Naive thymus-derived CD4-positive, alpha-beta T cell (primary cell): ENCODE data around the gene ETS1. TPM values are rescaled to one million over a fixed set of nuclear protein-coding genes. Genes with fewer than 3 reads are reported as not detected.

Experiments used
- ATAC-seq: fragments of 150-1000 bp; cut with Tn5 transposase; 2 replicates; pipeline ENCODE4 v1.10.0; 2021; ENCODE audit warnings: mild to moderate bottlenecking, moderate library complexity
- CTCF ChIA-PET: fragments of 350-600 bp; sonication (Branson Sonifier 250); formaldehyde crosslinking; loops from one replicate; lab custom pipeline; 2021; ENCODE audit warnings: antibody characterized with exemption; lab: Charles Lee
- POLR2A ChIA-PET: fragments of 350-600 bp; sonication (Branson Sonifier 250); formaldehyde crosslinking; loops from one replicate; lab custom pipeline; 2021; ENCODE audit warnings: antibody characterized with exemption, inconsistent platforms; lab: Charles Lee
- DNase-seq, 9 donors: peaks; one replicate each; pipeline versions ENCODE4 v3.0.0 to v3.0.0-alpha.2; 2020 to 2022; ENCODE audit warnings: mixed read lengths in 1 of 9
- H3K27ac ChIP-seq: one replicate; pipeline ENCODE4 v1.7.0; 2013; ENCODE audit warnings: mild to moderate bottlenecking, low read depth, low read length, moderate library complexity
- H3K27me3 ChIP-seq, 2 donors: one replicate each; pipeline ENCODE4 v1.7.0; 2013; ENCODE audit warnings: low read length in 2 of 2, mild to moderate bottlenecking in 2 of 2, moderate library complexity in 2 of 2; ENCODE audit not compliant: control insufficient read depth in 2 of 2, insufficient read depth in 2 of 2
- H3K36me3 ChIP-seq, 3 experiments: 1 replicate in 2 of 3; 2 replicates in 1 of 3; pipeline ENCODE4 v1.7.0; 2013; ENCODE audit warnings: low read length in 3 of 3, mild to moderate bottlenecking in 3 of 3, moderate library complexity in 1 of 3; ENCODE audit not compliant: insufficient read depth in 3 of 3, control insufficient read depth in 2 of 3
- H3K4me1 ChIP-seq, 2 donors: one replicate each; pipeline ENCODE4 v1.7.0; 2013; ENCODE audit warnings: low read length in 2 of 2, mild to moderate bottlenecking in 2 of 2, moderate library complexity in 1 of 2; ENCODE audit not compliant: control insufficient read depth in 2 of 2, insufficient read depth in 2 of 2
- H3K4me3 ChIP-seq: 2 replicates; pipeline ENCODE4 v1.7.0; 2013; ENCODE audit warnings: mild to moderate bottlenecking, low read length
- H3K9me3 ChIP-seq, 3 experiments: 1 replicate in 2 of 3; 2 replicates in 1 of 3; pipeline ENCODE4 v1.7.0; 2013; ENCODE audit warnings: low read length in 3 of 3; ENCODE audit not compliant: control insufficient read depth in 2 of 3
- H3K27ac Mint-ChIP-seq, 9 donors: one replicate each; pipeline ENCODE4 v1.8.0; 2020 to 2022; ENCODE audit warnings: mixed read lengths in 9 of 9, mild to moderate bottlenecking in 8 of 9, moderate library complexity in 5 of 9, inconsistent platforms in 2 of 9
- H3K27me3 Mint-ChIP-seq, 5 donors: one replicate each; pipeline ENCODE4 v1.8.0; 2021 to 2022; ENCODE audit warnings: mixed read lengths in 5 of 5, mild to moderate bottlenecking in 1 of 5
- H3K36me3 Mint-ChIP-seq, 5 donors: one replicate each; pipeline ENCODE4 v1.8.0; 2020 to 2022; ENCODE audit warnings: mixed read lengths in 5 of 5, mild to moderate bottlenecking in 3 of 5, inconsistent platforms in 1 of 5
- H3K4me1 Mint-ChIP-seq, 7 donors: one replicate each; pipeline ENCODE4 v1.8.0; 2020 to 2022; ENCODE audit warnings: mixed read lengths in 7 of 7, mild to moderate bottlenecking in 3 of 7, inconsistent platforms in 1 of 7
- H3K4me3 Mint-ChIP-seq, 10 donors: one replicate each; pipeline ENCODE4 v1.8.0; 2020 to 2022; ENCODE audit warnings: mild to moderate bottlenecking in 10 of 10, mixed read lengths in 10 of 10, moderate library complexity in 6 of 10, inconsistent platforms in 2 of 10
- H3K9me3 Mint-ChIP-seq, 11 donors: one replicate each; pipeline ENCODE4 v1.8.0; 2020 to 2022; ENCODE audit warnings: mixed read lengths in 11 of 11, mild to moderate bottlenecking in 4 of 11, inconsistent platforms in 1 of 11, moderate library complexity in 1 of 11
- intact Hi-C, 2 donors: fragments of 100-400 bp; cut with micrococcal nuclease; formaldehyde crosslinking; loops; one replicate each; pipeline ENCODE4 v1.15.1; 2023
- polyA plus RNA-seq, 2 donors: library from polyadenylated mRNA; unstranded; fragments of 300-500 nt; fragmentation: Illumina TruSeq; gene quantifications; one replicate each; pipeline ENCODE4 v1.2.3, GENCODE V29; 2021
- total RNA-seq, 6 experiments: library from RNA in 5 of 6; stranded (reverse) in 5 of 6; gene quantifications; 1 replicate in 5 of 6; 2 replicates in 1 of 6; pipeline ENCODE4 v1.2.3 and lab custom pipeline; 2021 to 2026

ETS1 gene
- total and polyA plus RNA-seq, 7 experiments from 2014 or later, result 514 to 871 (median 676) TPM

DNA sequence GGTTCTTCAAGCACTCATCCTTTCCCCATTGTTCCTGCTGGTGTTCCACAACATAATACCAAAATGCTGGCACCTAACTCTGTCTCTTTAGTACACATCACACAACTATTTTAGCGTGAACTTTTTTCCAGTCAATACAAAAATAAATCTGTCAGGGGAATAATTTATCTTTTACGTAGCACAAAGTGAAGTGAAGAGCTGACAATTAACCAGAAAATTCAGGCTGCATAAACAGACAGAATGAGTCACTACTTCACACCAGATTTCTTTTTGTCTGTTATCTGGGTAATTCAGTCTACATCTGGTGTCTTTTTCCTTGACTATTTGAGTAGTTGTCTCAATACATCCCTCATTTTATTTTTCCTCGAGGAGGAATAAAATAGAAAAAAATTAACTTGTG, 7.9 kb upstream of the ETS1 start:
- Mint-ChIP-seq H3K4me3 (no peak overlapping the region), H3K27me3 (peaks cover 0 to 26% (median 0%) of the 10 kb centered on the region in 5 donors), H3K4me1 (peaks cover 0 to 39% (median 29%) of the 10 kb centered on the region in 7 donors), H3K9me3 (peaks cover 0 to 3% (median 0%) of the 10 kb centered on the region in 11 donors), H3K27ac (no peak overlapping the region), H3K36me3 (peaks cover 0 to 4% (median 0%) of the 10 kb centered on the region in 5 donors)
- ChIA-PET POLR2A (interaction anchor here (0.8 to 1.1 kb wide), 2 partner anchors 28 to 79 kb away, joined by 3 read pairs; no protein-coding TSS in a partner anchor), CTCF (no interaction called here)
- DNase-seq, result no peak
- ATAC-seq, result no peak
- no peak overlapping the region for H3K27ac ChIP-seq
- H3K36me3 ChIP-seq, result no peaks in the 10 kb centered on the region
- no peaks in the 10 kb centered on the region for H3K4me1 ChIP-seq
- no peak overlapping the region for H3K4me3 ChIP-seq
- H3K27me3 ChIP-seq, result no peaks in the 10 kb centered on the region
- no peaks in the 10 kb centered on the region for H3K9me3 ChIP-seq
- intact Hi-C loops, result no loop called here

DNA sequence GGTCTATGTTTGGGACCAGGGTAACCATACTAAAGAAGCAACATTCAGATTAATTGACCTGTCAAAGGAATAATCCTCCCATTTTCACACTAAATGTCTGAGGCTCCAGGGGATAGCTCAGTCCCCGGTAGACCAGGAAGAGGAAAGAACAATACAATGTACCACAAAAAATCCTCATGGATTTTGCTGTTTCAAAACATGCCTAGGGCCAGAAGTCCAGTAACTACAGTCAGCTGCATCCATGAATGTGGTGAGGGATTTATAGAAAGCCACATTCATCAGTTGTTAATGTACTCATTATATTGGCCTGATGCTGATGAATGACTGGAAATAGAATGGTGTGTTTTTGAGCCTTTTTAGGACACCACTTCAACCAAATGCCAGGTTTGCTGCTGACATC, 6.9 kb upstream of the ETS1 start:
- Histone ChIP-seq H3K27me3 (no peaks in the 10 kb centered on the region), H3K36me3 (no peaks in the 10 kb centered on the region), H3K27ac (no peak overlapping the region), H3K4me1 (no peaks in the 10 kb centered on the region), H3K4me3 (no peak overlapping the region), H3K9me3 (no peaks in the 10 kb centered on the region)
- Mint-ChIP-seq H3K27me3 (peaks cover 0 to 35% (median 0%) of the 10 kb centered on the region in 5 donors), H3K27ac (peak overlapping the region in 1 of 9 donors; percentile 23), H3K36me3 (peaks cover 0 to 3% (median 0%) of the 10 kb centered on the region in 5 donors), H3K9me3 (peaks cover 0 to 5% (median 0%) of the 10 kb centered on the region in 11 donors), H3K4me1 (peaks cover 0 to 29% (median 21%) of the 10 kb centered on the region in 7 donors), H3K4me3 (no peak overlapping the region)
- intact Hi-C loops, result no loop called here
- CTCF ChIA-PET, result no interaction called here
- DNase-seq (no peak), ATAC-seq (no peak)
- POLR2A ChIA-PET, result interaction anchor here (1.1 to 1.3 kb wide), 2 partner anchors 9 to 29 kb away, joined by 3 to 5 read pairs; no protein-coding TSS in a partner anchor

DNA sequence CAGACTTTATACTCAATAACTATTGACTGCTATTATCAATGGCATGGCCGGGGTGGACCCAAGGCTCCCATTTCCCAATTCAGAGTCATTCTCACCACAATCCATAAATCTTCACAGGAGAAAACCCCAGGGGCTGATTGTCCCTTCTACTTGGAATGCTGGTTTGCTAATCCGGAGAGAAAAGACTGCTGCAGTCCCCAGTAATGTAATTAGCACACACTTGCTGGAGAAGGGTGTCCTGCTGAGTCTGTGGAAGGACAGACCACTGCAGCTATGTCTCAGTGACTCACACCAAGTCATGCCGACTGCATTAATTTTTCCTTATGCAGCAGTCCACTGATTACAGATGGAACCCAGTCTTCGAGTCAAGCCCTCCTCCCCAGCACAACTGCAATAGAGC, 5.9 kb upstream of the ETS1 start:
- DNase-seq (no peak), ATAC-seq (no peak)
- H3K27ac ChIP-seq, result no peak overlapping the region
- intact Hi-C loops, result no loop called here
- ChIA-PET POLR2A (interaction anchor here (0.7 to 1.3 kb wide), 3 partner anchors 10 to 70 kb away, joined by 3 to 5 read pairs (median 3); no protein-coding TSS in a partner anchor), CTCF (interaction anchor here (0.5 kb wide), 1 partner anchor 237 kb away, joined by 3 read pairs; no protein-coding TSS in a partner anchor)
- H3K4me3 ChIP-seq, result no peak overlapping the region
- Mint-ChIP-seq H3K4me3 (no peak overlapping the region), H3K27me3 (peaks cover 0 to 35% (median 0%) of the 10 kb centered on the region in 5 donors), H3K4me1 (peaks cover 0 to 20% (median 11%) of the 10 kb centered on the region in 7 donors), H3K27ac (no peak overlapping the region), H3K9me3 (peaks cover 0 to 5% (median 0%) of the 10 kb centered on the region in 11 donors), H3K36me3 (peaks cover 0 to 3% (median 0%) of the 10 kb centered on the region in 5 donors)
- no peaks in the 10 kb centered on the region for H3K9me3 ChIP-seq
- no peaks in the 10 kb centered on the region for H3K4me1 ChIP-seq
- no peaks in the 10 kb centered on the region for H3K36me3 ChIP-seq
- no peaks in the 10 kb centered on the region for H3K27me3 ChIP-seq

DNA sequence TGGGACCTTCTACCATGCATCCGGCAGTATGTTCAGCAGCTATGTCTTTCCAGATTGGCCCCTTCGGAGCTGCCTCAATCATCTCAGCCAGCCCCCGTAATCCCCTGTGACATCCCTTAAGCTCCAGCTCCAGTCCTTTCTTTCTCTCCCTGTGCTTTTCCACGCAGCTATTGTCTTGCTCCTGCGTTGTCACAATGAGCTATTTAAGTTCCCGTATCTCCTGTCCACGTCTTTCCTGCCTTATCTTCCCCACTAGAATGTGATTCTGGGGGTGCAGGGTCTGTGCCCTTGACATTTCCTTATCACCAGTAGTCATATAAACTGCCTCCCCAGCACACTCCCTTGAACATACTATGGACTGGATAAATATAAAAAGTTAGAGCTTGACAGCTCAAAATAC, 5.1 kb upstream of the ETS1 start:
- Histone ChIP-seq H3K27me3 (no peaks in the 10 kb centered on the region), H3K4me3 (no peak overlapping the region), H3K27ac (no peak overlapping the region), H3K36me3 (no peaks in the 10 kb centered on the region), H3K4me1 (no peaks in the 10 kb centered on the region), H3K9me3 (no peaks in the 10 kb centered on the region)
- intact Hi-C loops, result no loop called here
- no peak for DNase-seq
- peaks cover 0 to 16% (median 8%) of the 10 kb centered on the region in 7 donors for H3K4me1 Mint-ChIP-seq
- no peak overlapping the region for H3K27ac Mint-ChIP-seq
- POLR2A ChIA-PET, result interaction anchor here (0.7 to 0.8 kb wide), 2 partner anchors 13 to 70 kb away, joined by 3 read pairs; no protein-coding TSS in a partner anchor
- H3K27me3 Mint-ChIP-seq, result peaks cover 0 to 37% (median 0%) of the 10 kb centered on the region in 5 donors
- CTCF ChIA-PET, result interaction anchor here (0.5 kb wide), 1 partner anchor 238 kb away, joined by 3 read pairs; no protein-coding TSS in a partner anchor
- no peak overlapping the region for H3K4me3 Mint-ChIP-seq
- H3K9me3 Mint-ChIP-seq, result peaks cover 0 to 5% (median 0%) of the 10 kb centered on the region in 11 donors
- no peak for ATAC-seq
- H3K36me3 Mint-ChIP-seq, result peaks cover 0 to 3% (median 0%) of the 10 kb centered on the region in 5 donors

DNA sequence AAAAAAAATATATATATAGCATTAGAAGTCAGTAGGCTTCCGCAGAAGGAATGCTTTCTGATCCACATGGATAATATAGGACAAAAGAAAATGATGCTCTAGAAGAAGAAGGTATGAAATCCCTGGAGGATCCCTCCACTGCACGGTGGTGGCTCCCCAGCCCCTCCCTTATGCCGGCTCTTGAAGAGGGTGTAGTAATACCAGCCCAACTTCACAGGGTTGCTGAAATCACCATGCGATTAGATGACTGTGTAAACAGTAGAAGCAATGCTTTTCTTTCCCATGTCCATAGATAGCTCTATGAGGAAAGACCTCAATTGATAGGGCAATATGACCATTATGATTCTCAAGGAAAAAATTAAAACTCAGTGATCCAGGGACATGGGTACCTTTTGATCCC, 3.2 kb upstream of the ETS1 start:
- H3K27me3 Mint-ChIP-seq, result peaks cover 0 to 46% (median 0%) of the 10 kb centered on the region in 5 donors
- Histone ChIP-seq H3K9me3 (no peaks in the 10 kb centered on the region), H3K4me1 (no peaks in the 10 kb centered on the region), H3K4me3 (no peak overlapping the region), H3K36me3 (no peaks in the 10 kb centered on the region), H3K27me3 (no peaks in the 10 kb centered on the region), H3K27ac (no peak overlapping the region)
- DNase-seq (no peak), ATAC-seq (no peak)
- H3K4me3 Mint-ChIP-seq, result no peak overlapping the region
- CTCF ChIA-PET, result interaction anchor here (1.1 kb wide), 1 partner anchor 38 kb away, joined by 3 read pairs; no protein-coding TSS in a partner anchor
- peaks cover 0 to 15% (median 12%) of the 10 kb centered on the region in 7 donors for H3K4me1 Mint-ChIP-seq
- peaks cover 0 to 5% (median 0%) of the 10 kb centered on the region in 11 donors for H3K9me3 Mint-ChIP-seq
- intact Hi-C loops, result no loop called here
- H3K27ac Mint-ChIP-seq, result no peak overlapping the region
- H3K36me3 Mint-ChIP-seq, result peaks cover 0 to 3% (median 0%) of the 10 kb centered on the region in 5 donors
- POLR2A ChIA-PET, result interaction anchor here (0.9 kb wide), 1 partner anchor 33 kb away, joined by 3 read pairs; no protein-coding TSS in a partner anchor

DNA sequence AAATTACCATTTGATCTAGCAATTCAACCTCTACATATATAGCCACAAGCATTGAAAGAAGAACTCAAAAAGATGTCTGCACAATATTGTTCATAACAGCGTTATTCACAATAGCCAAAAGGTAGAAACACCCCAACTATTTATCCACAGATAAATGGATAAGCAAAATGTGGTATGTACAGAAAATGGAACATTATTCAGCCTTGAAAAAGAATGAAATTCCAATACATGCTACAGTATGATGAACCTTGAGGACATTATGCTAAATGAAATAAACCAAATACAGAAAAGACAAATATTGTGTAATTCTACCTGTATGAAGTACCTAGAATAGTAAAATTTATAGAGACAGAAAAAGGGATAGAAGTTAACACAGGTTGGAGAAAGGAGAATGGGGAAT, 2.6 kb upstream of the ETS1 start:
- CTCF ChIA-PET, result no interaction called here
- H3K27me3 Mint-ChIP-seq, result peaks cover 0 to 46% (median 0%) of the 10 kb centered on the region in 5 donors

More for the DNA sequence above, 2.6 kb upstream of the ETS1 start:
- no peak overlapping the region for H3K27ac ChIP-seq
- intact Hi-C loops, result no loop called here
- Mint-ChIP-seq H3K36me3 (peaks cover 0 to 3% (median 0%) of the 10 kb centered on the region in 5 donors), H3K27ac (no peak overlapping the region), H3K4me1 (peaks cover 0 to 15% (median 13%) of the 10 kb centered on the region in 7 donors), H3K9me3 (peaks cover 0 to 5% (median 0%) of the 10 kb centered on the region in 11 donors), H3K4me3 (no peak overlapping the region)
- no peaks in the 10 kb centered on the region for H3K36me3 ChIP-seq
- no peaks in the 10 kb centered on the region for H3K9me3 ChIP-seq
- DNase-seq, result no peak
- ATAC-seq, result no peak
- H3K27me3 ChIP-seq, result no peaks in the 10 kb centered on the region
- H3K4me3 ChIP-seq, result no peak overlapping the region
- H3K4me1 ChIP-seq, result no peaks in the 10 kb centered on the region
- POLR2A ChIA-PET, result interaction anchor here (0.6 kb wide), 1 partner anchor 81 kb away, joined by 3 read pairs; no protein-coding TSS in a partner anchor
